ENCODE data around the gene MCHR2. TPM values are rescaled to one million over a fixed set of nuclear protein-coding genes. Genes with fewer than 3 reads are reported as not detected.

MCHR2 gene
- total and polyA plus RNA-seq, 2 of the 13 experiments (the other 11 are each of a cell fraction or from before 2014, with no cell fraction given), result not detected

GRCh38 chr6:99980741-99981140 is 13.3 kb downstream of the MCHR2 start (continued):
- TF ChIP-seq E2F1 (CRISPR knock-in tag; IDR thresholded peaks at IDR 0.05), result no peak
- TF ChIP-seq ZNF841 (CRISPR knock-in tag; IDR thresholded peaks at IDR 0.05; ENCODE audit: borderline replicate concordance), result no peak
- TF ChIP-seq MYNN (CRISPR knock-in tag; IDR thresholded peaks at IDR 0.05; ENCODE audit: low read depth), result no peak
- TF ChIP-seq EED (CRISPR knock-in tag; IDR thresholded peaks at IDR 0.05), result no peak
- no peak for TF ChIP-seq MIER3 (CRISPR knock-in tag; IDR thresholded peaks at IDR 0.05; ENCODE audit: borderline replicate concordance)
- no peak for TF ChIP-seq ZNF383 (CRISPR knock-in tag; IDR thresholded peaks at IDR 0.05; ENCODE audit: borderline replicate concordance)

- no peak overlapping the region for H3K27ac ChIP-seq (ENCODE audit: extremely low read length, insufficient read depth, low read length)
- H3K4me2 ChIP-seq (ENCODE audit: low read depth, low read length), result no peak overlapping the region
- DNase-seq (ENCODE audit: low spot score) (no peak), ATAC-seq (no peak), FAIRE-seq (no peak)
- no peak overlapping the region for H3K9ac ChIP-seq (ENCODE audit: insufficient read depth, low read depth, low read length)
- no peak overlapping the region for H3K4me3 ChIP-seq (replicated peaks in 1 of 3; ENCODE audit: insufficient read depth in 1 of 3, low read depth in 2 of 3, low read length in 3 of 3)
- H3K4me1 ChIP-seq (ENCODE audit: insufficient read depth, low read length), result no peaks in the 10 kb centered on the region
- in situ Hi-C loops (cut with HindIII; ENCODE audit: extremely low pct_ligation_motif_present, low pct_unique_long_range_greater_than_20kb), result no loop called here
- H3K36me3 ChIP-seq (replicated peaks in 1 of 2; ENCODE audit: control insufficient read depth in 1 of 2, insufficient read depth in 2 of 2, low read length in 2 of 2), result no peaks in the 10 kb centered on the region
- ChIA-PET POLR2A (no interaction called here), CTCF (ENCODE audit: low intra/inter-chr PET ratio, low total read pairs) (no interaction called here)
- H3K27me3 ChIP-seq (ENCODE audit: control insufficient read depth in 1 of 2, insufficient read depth in 2 of 2, low read length in 2 of 2), result no peaks in the 10 kb centered on the region
- intact Hi-C loops (cut with micrococcal nuclease; ENCODE audit: unreplicated experiment), result no loop called here
- no TSS peak for BruUV-seq (replicated peaks)
- H4K20me1 ChIP-seq (ENCODE audit: insufficient read depth, low read length), result no peaks in the 10 kb centered on the region
- WGBS (ENCODE audit: low lambda C conversion rate), result 0% methylated on average over 1 of the region's 1 CpG
- no peaks in the 10 kb centered on the region for H3K9me3 ChIP-seq (ENCODE audit: low read length)
- H3K79me2 ChIP-seq (ENCODE audit: insufficient read depth, low read length), result no peaks in the 10 kb centered on the region
- no peak overlapping the region for H2AFZ ChIP-seq (ENCODE audit: low read length)
- TF ChIP-seq PATZ1 (CRISPR knock-in tag; IDR thresholded peaks at IDR 0.05), result no peak
- TF ChIP-seq ELF4 (CRISPR knock-in tag; IDR thresholded peaks at IDR 0.05; ENCODE audit: borderline replicate concordance), result no peak
- no peak for TF ChIP-seq DPF2 (CRISPR knock-in tag; IDR thresholded peaks at IDR 0.05; ENCODE audit: borderline replicate concordance, low read depth)
- no peak for TF ChIP-seq ZNF800 (CRISPR knock-in tag; IDR thresholded peaks at IDR 0.05)
- no peak for TF ChIP-seq ZNF564 (CRISPR knock-in tag; IDR thresholded peaks at IDR 0.05)
- no peak for TF ChIP-seq ZNF280B (CRISPR knock-in tag; IDR thresholded peaks at IDR 0.05; ENCODE audit: borderline replicate concordance)
- TF ChIP-seq MLLT10 (CRISPR knock-in tag; IDR thresholded peaks at IDR 0.05), result no peak
- TF ChIP-seq ASH2L (IDR thresholded peaks at IDR 0.05; ENCODE audit: insufficient read length, low read depth, low read length), result no peak
- TF ChIP-seq DMTF1 (CRISPR knock-in tag; IDR thresholded peaks at IDR 0.05), result no peak
Measured at GRCh38 chr6:99979953-99980352, 14.1 kb downstream of the MCHR2 start.
